Measurements from ENCODE around the gene DAPL1. TPM values are rescaled to one million over a fixed set of nuclear protein-coding genes. Genes with fewer than 3 reads are reported as not detected.

The DAPL1 gene
- not detected for total RNA-seq

- TF ChIP-seq CTCF (IDR thresholded peaks at IDR 0.05), result no peak
- no peak within 1 kb of the TSS for H3K27ac ChIP-seq
- no peaks in the 10 kb centered on the region for H3K27me3 ChIP-seq
- no peaks in the 10 kb centered on the region for H3K36me3 ChIP-seq
- H3K9me3 ChIP-seq, result no peaks in the 10 kb centered on the region
- H3K4me1 ChIP-seq, result no peaks in the 10 kb centered on the region
- no peak for DNase-seq (ENCODE audit: low spot score)
- no peak within 1 kb of the TSS for H3K4me3 ChIP-seq
Observed at GRCh38 chr2:158795195-158795924, at the start of gene DAPL1. Gene DAPL1 (plus strand): TSS chr2:158795317. CDS start chr2:158795373, 56 bp downstream.

GRCh38 chr2:158745866-158746382 is 49.2 kb upstream of the DAPL1 start:
- no peak overlapping the region for H3K27ac ChIP-seq
- H3K4me1 ChIP-seq, result peaks cover 0 to 51% of the 10 kb centered on the region in 2 donors
- no peak overlapping the region for H3K4me3 ChIP-seq
- peak in 1 of 2 donors; percentile 15 for TF ChIP-seq CTCF (IDR thresholded peaks at IDR 0.05)
- H3K9me3 ChIP-seq, result no peaks in the 10 kb centered on the region
- DNase-seq (ENCODE audit: low spot score), result no peak
- H3K27me3 ChIP-seq, result no peaks in the 10 kb centered on the region
- no peaks in the 10 kb centered on the region for H3K36me3 ChIP-seq

DNA sequence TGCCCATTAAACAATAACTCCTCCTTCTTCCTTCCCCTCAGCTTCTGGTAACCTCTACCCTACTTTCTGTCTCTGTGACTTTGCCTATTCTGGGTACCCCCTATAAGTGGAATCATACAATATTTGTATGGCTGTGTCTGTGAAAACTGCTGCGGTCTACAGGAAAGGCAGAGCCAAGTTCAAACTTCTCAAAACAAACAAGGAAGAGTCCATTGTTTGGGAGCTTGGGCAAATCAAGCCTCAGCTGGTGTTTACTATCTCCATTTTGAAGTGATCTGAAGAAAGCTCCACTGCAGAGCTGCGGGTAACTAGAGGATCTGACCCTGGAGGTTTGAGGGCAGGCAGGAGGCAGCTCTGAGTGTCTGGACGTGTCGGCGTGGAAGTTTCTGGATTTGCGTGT is 48.6 kb upstream of the DAPL1 start:
- TF ChIP-seq CTCF (IDR thresholded peaks at IDR 0.05), result no peak
- H3K4me3 ChIP-seq, result no peak overlapping the region
- no peak overlapping the region for H3K27ac ChIP-seq
- DNase-seq (ENCODE audit: low spot score), result no peak
- H3K9me3 ChIP-seq, result no peaks in the 10 kb centered on the region
- no peaks in the 10 kb centered on the region for H3K27me3 ChIP-seq
- H3K36me3 ChIP-seq, result no peaks in the 10 kb centered on the region
- peaks cover 0 to 45% of the 10 kb centered on the region in 2 donors for H3K4me1 ChIP-seq

GRCh38 chr2:158747281-158747680 is 47.8 kb upstream of the DAPL1 start:
- H3K9me3 ChIP-seq, result no peaks in the 10 kb centered on the region
- H3K4me3 ChIP-seq, result no peak overlapping the region
- no peaks in the 10 kb centered on the region for H3K27me3 ChIP-seq
- H3K27ac ChIP-seq, result no peak overlapping the region
- peaks cover 0 to 40% of the 10 kb centered on the region in 2 donors for H3K4me1 ChIP-seq
- no peak for TF ChIP-seq CTCF (IDR thresholded peaks at IDR 0.05)
- DNase-seq (ENCODE audit: low spot score), result no peak
- no peaks in the 10 kb centered on the region for H3K36me3 ChIP-seq

DNA sequence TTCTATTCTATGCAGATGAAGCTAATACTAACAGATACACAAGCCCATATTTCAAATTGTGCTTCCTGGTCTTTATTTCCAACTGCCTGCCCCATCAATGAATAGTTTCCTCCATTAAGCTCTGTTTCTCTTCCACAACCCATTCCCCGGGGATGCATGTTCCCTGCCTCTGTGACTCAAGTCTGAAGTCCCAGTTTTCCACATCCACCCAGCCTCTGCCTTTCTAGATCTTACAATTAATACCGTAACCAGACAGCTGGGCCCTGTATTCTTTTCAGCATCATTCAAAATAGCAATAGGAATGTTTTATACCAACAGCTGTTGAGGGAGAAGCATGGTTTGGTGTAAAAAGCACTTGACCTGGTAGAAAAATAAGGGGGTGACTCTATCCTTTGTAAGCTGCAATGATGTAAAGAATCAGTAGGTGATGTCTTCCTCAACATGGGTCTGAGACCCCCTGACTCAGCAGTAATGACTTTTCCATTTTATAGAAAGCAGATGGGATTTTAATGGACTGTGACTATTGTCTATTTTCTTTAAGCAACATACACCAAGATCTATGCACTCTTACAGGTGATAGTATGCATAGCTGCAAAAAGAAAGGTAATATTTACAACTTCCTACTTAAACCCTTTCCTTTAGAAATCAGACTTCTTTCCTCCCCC is 46.1 kb upstream of the DAPL1 start:
- H3K4me1 ChIP-seq, result peaks cover 0 to 29% of the 10 kb centered on the region in 2 donors
- H3K27me3 ChIP-seq, result no peaks in the 10 kb centered on the region
- TF ChIP-seq CTCF (IDR thresholded peaks at IDR 0.05), result no peak
- no peak overlapping the region for H3K27ac ChIP-seq
- no peak overlapping the region for H3K4me3 ChIP-seq
- H3K36me3 ChIP-seq, result no peaks in the 10 kb centered on the region
- no peaks in the 10 kb centered on the region for H3K9me3 ChIP-seq
- no peak for DNase-seq (ENCODE audit: low spot score)
